A673 (cell line): ENCODE data around the gene KRT73. TPM values are rescaled to one million over a fixed set of nuclear protein-coding genes. Genes with fewer than 3 reads are reported as not detected.

Experiments used
- BruUV-seq: library from RNA; stranded (reverse); fragments of 400-500 nt; replicated peaks from 2 replicates; lab custom pipeline; 2021; lab: Mats Ljungman, UMichigan
- CTCF ChIA-PET: fragments of 300-600 bp; sonication (Branson Sonifier 250); formaldehyde crosslinking; loops from one replicate; lab custom pipeline; 2022; ENCODE audit warnings: antibody characterized with exemption; lab: Charles Lee
- POLR2A ChIA-PET: fragments of 300-600 bp; sonication (Branson Sonifier 250); formaldehyde crosslinking; loops from one replicate; lab custom pipeline; 2022; ENCODE audit warnings: antibody characterized with exemption; ENCODE audit not compliant: low non-redundant PET; lab: Charles Lee
- DNase-seq: peaks from one replicate; pipeline ENCODE4 v3.0.0-alpha.2; 2015; ENCODE audit warnings: low spot score
- H3K27ac ChIP-seq: fragments of 200-600 bp; sonication (generic); 2 replicates; pipeline ENCODE4 v1.5.1; 2016; ENCODE audit warnings: mixed run types, low read depth, mild to moderate bottlenecking, mixed read lengths, antibody characterized with exemption, low read length; ENCODE audit not compliant: poor library complexity, severe bottlenecking
- H3K27me3 ChIP-seq: fragments of 200-600 bp; sonication (generic); replicated peaks from 2 replicates; pipeline ENCODE4 v1.6.1; 2017; ENCODE audit warnings: mixed run types, low read depth, mild to moderate bottlenecking, mixed read lengths, antibody characterized with exemption, low read length; ENCODE audit not compliant: insufficient read depth, poor library complexity
- H3K36me3 ChIP-seq: fragments of 200-600 bp; sonication (generic); 2 replicates; pipeline ENCODE4 v1.6.1; 2016; ENCODE audit warnings: mixed run types, mild to moderate bottlenecking, mixed read lengths, antibody characterized with exemption, low read length; ENCODE audit not compliant: insufficient read depth, poor library complexity, severe bottlenecking
- H3K4me1 ChIP-seq: fragments of 200-600 bp; sonication (generic); 2 replicates; pipeline ENCODE4 v1.6.1; 2017; ENCODE audit warnings: mixed run types, mild to moderate bottlenecking, mixed read lengths, antibody characterized with exemption, low read length; ENCODE audit not compliant: insufficient read depth, poor library complexity, severe bottlenecking
- H3K4me3 ChIP-seq: fragments of 200-600 bp; sonication (generic); 2 replicates; pipeline ENCODE4 v1.5.1; 2016; ENCODE audit warnings: low read depth, mixed run types, mild to moderate bottlenecking, mixed read lengths, low read length; ENCODE audit not compliant: poor library complexity, severe bottlenecking
- H3K9me3 ChIP-seq: fragments of 200-600 bp; sonication (generic); 2 replicates; pipeline ENCODE4 v1.6.1; 2016; ENCODE audit warnings: mixed run types, low read depth, mild to moderate bottlenecking, mixed read lengths, antibody characterized with exemption, low read length; ENCODE audit not compliant: poor library complexity, severe bottlenecking
- CTCF ChIP-seq: fragments of 300-800, 200-600 bp; sonication (generic); conservative IDR thresholded peaks from 2 replicates; pipeline ENCODE4 v1.5.1; 2017; ENCODE audit warnings: low read depth, mild to moderate bottlenecking, antibody characterized with exemption, low read length, moderate library complexity, mixed read lengths
- EZH2 ChIP-seq: fragments of 200-600 bp; sonication (generic); IDR thresholded peaks from 2 replicates; pipeline ENCODE4 v1.6.1; 2017; ENCODE audit warnings: borderline replicate concordance, low read depth, mild to moderate bottlenecking, mixed read lengths, antibody characterized with exemption, low read length; ENCODE audit not compliant: poor library complexity, severe bottlenecking
- intact Hi-C: fragments of 100-400 bp; cut with micrococcal nuclease; formaldehyde crosslinking; loops from one replicate; pipeline ENCODE4 v1.10.0; 2022; ENCODE audit not compliant: unreplicated experiment
- total RNA-seq: library from RNA; stranded (reverse); gene quantifications from 2 replicates; pipeline ENCODE4 v1.2.3, GENCODE V29; 2021

Gene KRT73
- total RNA-seq, 1 experiment from 2014 or later: not detected

- ChIA-PET POLR2A (no interaction called here), CTCF (no interaction called here)
- no peak for DNase-seq
- intact Hi-C loops: no loop called here
- no peaks in the 10 kb centered on the region for H3K4me1 ChIP-seq
- H3K27ac ChIP-seq: no peak overlapping the region
- no peak for TF ChIP-seq EZH2
- TF ChIP-seq CTCF: no peak
- no peaks in the 10 kb centered on the region for H3K27me3 ChIP-seq
- H3K9me3 ChIP-seq: no peaks in the 10 kb centered on the region
- no TSS peak for BruUV-seq
- H3K36me3 ChIP-seq: no peaks in the 10 kb centered on the region
- H3K4me3 ChIP-seq: no peak overlapping the region
These were observed 25.7 kb upstream of the KRT73 start for GRCh38 chr12:52644078-52644415.

GRCh38 chr12:52643233-52644077, 25.1 kb upstream of the KRT73 start:
- no peak for DNase-seq
- no peaks in the 10 kb centered on the region for H3K9me3 ChIP-seq
- no peaks in the 10 kb centered on the region for H3K4me1 ChIP-seq
- H3K4me3 ChIP-seq: no peak overlapping the region
- TF ChIP-seq CTCF (no peak), EZH2 (no peak)
- intact Hi-C loops: no loop called here
- no peak overlapping the region for H3K27ac ChIP-seq
- POLR2A ChIA-PET: no interaction called here
- H3K27me3 ChIP-seq: no peaks in the 10 kb centered on the region
- H3K36me3 ChIP-seq: no peaks in the 10 kb centered on the region
- BruUV-seq: no TSS peak
- CTCF ChIA-PET: no interaction called here

- Histone ChIP-seq H3K36me3 (no peaks in the 10 kb centered on the region), H3K27me3 (no peaks in the 10 kb centered on the region), H3K4me1 (peaks cover 3% of the 10 kb centered on the region), H3K4me3 (no peak overlapping the region), H3K27ac (no peak overlapping the region), H3K9me3 (no peaks in the 10 kb centered on the region)
- TF ChIP-seq EZH2: no peak
- TF ChIP-seq CTCF: no peak
- no peak for DNase-seq
- intact Hi-C loops: no loop called here
- no TSS peak for BruUV-seq
- ChIA-PET POLR2A (no interaction called here), CTCF (no interaction called here)
These were observed 23.1 kb upstream of the KRT73 start for GRCh38 chr12:52641468-52641867.
